ENCODE data around the gene SLC16A11.

SLC16A11 gene

DNA sequence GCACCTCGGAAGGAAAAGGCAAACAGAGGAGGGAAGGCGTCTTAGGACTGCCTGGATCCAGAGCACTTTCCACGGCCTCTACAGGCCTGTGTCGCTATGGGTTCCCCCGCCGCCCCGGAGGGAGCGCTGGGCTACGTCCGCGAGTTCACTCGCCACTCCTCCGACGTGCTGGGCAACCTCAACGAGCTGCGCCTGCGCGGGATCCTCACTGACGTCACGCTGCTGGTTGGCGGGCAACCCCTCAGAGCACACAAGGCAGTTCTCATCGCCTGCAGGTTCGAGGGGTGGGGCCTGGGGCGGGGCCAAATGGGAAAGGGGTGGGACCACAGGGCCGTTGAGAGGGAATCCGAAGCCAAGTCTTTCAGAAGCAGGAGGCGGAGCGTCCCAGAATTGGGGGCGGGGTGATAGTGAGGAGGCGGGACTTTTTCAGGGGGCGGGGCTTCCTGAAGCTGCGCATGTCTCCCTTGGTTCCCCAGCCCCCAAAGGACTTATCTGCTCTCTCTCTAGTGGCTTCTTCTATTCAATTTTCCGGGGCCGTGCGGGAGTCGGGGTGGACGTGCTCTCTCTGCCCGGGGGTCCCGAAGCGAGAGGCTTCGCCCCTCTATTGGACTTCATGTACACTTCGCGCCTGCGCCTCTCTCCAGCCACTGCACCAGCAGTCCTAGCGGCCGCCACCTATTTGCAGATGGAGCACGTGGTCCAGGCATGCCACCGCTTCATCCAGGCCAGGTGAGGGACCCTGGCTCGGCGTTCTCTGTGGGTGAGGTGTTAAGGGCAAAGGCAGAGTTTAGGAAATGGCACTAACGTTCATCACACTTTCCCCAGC lies 20.1 kb downstream of the SLC16A11 start:
- DNase-seq = peak; percentile 77 to 92 (median 81)

DNA sequence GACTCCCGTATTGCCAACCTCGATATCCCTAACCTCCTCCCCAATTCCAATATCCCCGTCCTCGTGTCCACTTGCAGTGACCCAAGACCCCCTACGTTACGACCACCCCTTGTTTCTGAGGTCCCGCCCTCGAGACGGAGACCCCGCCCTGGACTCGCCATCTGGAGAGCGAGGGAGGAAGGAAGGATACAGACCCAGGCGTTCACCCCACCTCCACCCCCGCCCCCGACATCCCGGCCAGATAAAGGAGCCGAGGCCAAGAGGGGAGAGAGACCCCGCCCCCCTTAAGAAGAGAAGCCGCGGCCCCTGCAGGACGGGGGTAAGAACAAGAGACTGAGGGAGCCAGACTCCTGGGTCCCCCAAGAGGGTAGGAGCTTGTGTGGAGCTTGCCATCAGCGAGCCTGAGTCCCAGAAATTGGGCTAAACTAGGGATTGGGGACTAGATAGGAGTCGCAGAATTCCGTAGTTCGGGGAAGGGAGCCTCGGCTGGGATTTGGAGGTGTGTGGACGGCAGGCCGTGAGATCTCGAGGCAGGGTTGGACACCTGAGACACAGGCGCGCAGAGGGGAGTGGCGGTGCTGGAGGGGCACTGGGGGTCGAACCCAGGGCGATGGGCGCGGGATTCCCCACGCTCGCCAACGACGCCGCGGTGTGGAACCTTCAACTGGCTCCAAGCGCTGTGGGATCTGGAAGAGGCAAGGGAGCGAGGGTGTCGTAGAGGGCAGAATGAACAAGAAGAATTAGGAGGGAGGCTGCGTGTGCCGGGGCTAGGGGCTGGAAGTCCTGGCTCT lies 20.9 kb downstream of the SLC16A11 start, which contains the start of gene BCL6B:
Gene BCL6B, plus strand, starts transcription at position 270 of the 791 bp plus-strand sequence. CDS start 622 bp downstream, outside the sequence.
- DNase-seq = no peak

DNA sequence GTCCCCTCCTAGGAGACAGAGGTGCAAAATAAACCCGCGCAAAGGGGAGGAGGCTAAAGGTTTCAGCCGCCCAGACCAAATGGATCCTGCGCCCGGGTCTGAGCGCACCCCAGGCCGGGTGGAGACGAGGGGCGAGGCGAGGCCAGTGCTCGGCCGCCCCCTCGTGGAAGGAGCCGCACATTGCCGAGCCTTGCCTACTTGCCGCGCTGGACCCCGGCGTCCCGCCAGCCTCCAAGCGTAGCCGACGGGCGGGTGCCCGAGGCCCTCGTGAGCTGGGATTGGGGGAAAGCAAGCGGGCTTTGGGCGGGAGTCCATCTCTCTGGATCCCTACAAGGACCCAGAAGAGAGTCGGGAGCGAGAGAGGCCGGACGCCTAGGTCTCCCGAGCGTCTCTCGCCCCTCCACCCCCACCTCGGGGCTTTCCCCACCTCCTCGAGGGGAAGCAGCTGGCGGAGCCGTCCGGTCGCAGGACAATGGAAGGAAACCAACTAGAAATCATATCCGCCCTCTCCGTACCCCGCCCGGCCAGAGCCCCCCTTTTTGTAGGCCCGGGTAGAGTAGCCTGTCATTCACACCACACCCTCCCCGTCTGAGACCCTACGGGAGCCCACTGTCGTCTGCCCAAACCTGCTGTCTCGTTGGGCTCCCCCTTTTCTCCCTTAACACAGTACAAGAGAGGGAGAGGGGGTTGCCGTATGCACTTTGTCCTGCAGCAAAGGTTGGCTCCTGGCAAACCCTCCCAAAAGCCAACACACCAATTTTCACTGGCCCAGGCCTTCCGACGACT lies 21.7 kb downstream of the SLC16A11 start:
- DNase-seq = peak; percentile 56 to 75 (median 62)

DNA sequence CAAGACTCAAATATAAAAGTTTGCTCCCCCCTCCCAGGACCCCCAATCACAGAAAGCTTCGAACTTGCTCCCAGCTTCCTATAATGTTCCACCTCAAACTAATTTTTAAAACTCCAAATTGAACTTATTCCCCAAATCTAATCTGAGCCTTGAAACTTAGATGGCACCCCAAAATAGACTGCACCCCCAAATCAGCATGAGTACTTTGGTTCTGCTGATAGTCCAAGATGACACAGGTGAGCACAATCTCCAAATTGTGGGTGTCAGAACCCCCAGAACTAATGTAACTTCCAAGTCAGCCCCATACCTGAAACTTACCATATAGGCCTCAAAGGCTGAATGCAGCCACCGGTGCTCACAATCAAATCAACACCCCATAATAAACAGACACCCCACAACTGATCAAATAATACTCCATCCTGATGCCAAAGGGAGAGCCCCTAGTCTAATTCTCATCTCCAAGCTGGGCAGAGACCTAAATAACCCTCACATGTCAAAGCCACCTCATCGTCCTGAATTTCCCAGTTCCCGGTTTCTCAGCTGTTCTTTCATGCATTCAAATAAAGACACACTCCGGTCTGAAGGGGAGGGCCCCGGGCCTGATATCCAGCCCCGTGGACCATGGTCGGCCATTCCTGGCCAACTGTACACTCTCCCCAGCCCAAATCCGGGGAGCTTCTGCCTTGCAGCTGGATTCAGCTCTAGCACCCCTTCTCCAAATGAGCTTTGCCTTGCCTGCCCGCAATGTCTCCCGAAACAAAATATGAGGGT lies 22.8 kb downstream of the SLC16A11 start:
- DNase-seq = no peak

DNA sequence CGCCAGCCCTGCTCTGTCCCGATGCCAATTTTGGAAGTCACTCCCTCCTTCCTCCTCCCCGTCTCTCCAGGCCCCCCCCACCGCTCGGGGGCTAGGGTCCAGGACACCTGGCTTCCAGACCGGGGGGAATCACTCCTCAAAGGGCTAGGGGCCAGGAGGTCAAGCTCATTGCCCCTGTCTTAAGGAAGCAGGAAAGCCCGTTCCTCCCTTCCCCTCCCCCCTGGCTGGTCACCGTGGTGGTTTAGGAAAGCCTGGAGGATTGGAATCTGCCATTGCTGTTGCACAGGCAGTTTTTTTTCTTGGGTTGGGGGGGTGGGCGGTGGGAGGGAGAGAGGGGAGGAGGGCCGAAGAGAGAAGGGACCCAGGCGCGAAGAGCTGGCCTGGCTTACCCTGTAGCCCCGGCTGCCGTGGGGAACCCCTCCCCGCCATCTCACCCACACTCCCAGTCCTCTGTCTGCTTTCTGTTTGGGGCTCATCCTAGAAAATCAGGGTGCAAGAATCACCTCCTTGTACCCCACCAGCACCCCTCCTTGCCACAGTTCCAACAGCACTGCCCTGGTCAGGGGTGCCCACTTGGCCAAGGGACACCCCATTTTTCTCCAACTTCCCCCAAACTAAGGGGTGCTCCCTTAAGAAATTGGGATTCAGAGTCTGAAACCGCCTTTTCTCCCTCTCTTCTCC lies 23.9 kb downstream of the SLC16A11 start:
- DNase-seq = no peak

DNA sequence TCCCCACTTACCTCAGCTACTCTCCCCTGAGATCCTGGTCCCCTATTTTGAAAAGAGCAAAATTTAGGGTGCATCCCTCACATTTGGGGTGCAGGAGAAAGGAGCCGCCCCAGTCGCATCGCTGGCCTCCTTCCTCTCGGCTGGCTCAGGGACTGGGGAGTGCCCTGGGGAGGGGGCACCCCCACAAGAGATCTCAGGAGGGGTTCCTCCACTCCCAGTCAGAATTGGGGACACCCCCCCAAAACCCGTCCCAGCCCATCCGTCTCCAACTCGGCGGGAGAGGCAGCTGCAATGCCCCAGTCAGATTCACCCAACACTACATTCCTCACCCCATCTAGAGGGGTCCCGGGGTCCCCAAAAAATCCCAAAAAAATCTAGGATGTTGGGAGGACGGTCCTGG lies 24.5 kb downstream of the SLC16A11 start:
- DNase-seq = no peak

DNA sequence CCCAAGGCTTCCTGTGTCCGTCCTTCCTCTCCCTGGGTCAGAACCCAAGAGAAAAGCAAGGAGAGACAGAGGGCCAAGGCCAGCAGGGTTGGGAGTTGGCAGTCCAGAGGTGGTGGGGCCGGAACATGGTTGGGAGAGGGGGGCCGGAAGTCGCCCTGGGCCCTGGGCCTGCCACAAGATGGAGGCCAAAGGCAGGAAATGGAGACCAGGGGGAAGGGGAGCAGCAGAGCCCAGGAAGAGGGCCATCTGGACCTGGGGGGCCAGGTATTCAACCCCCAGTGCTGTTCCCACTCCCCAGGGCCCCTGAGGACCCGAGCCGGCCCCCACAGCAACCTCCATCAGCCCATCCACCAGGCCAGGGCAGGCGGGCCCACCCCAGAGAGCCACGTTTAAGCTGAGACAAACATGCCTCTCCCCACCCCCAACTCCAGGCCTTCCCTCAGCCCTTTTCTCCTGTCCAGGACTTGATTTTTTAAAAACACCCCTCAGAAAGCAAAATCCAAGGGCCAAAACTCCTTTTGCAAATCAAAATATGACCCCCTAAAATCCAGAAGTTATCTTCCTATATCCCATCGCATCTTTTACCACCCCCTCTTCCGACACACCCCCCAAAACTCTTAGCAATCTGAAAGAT lies 25.4 kb downstream of the SLC16A11 start:
- DNase-seq = no peak

DNA sequence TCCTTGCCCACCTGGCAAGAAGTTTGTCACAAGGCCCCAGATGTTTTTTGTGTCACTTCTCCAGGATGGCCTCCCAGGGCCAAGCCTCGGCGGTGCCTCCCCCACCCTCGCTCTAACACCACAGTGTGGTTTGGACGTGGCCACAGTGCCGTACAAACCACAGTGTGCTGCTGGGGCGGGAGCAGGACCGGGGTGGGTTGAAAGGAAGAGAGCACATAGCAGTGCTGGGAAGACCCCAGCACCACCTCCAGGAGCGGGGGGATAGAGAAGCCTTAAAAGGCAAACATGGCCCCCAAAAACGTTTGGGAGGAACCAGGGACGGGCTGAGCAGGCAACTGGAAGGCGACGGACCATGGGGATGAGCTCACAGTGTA lies 26.1 kb downstream of the SLC16A11 start:
- no peak for DNase-seq

DNA sequence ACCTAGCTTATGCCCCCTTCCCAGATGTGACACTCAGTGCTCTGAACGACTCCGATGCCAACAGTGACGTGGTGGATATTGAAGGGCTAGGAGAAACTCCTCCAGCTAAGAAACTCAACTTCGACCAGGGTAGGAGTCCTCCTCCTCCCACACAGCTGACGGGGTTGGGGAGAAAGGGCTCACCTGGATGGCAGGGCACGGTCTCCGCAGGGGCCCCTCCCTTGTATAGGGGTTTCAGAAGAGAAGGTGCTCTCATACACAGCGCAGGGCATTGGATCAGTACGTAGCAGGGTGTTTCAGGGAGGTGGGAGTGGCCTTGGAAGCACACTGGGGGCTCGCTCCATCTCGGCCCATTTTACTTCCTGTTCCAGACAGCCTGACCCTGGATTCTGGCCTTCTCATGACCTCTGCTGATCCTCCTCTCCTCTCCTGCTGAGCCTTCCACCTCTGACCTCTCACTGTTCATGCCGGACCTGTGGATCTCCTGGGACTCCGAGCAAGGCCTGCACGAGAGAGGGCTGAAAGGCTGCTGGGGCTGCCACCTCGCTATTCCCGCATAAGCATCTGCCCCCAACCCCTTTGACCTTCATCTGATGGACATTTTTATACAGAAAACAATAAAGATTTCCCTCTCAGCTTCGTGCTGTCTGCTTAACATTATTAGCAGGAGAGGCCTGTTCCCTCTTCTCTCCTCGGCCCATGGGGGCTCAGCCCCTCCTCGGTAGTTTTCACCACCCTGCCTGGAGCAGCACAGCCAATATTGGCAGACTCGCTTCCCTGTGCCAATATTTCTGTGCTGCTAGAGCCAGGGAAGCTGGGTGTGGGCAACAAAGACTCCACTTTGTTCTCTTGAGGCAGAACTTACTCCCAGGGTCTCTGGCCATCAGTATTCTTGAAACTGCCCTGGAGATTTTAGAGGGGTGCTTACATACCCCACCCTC lies 26.7 kb downstream of the SLC16A11 start:
- DNase-seq = no peak

DNA sequence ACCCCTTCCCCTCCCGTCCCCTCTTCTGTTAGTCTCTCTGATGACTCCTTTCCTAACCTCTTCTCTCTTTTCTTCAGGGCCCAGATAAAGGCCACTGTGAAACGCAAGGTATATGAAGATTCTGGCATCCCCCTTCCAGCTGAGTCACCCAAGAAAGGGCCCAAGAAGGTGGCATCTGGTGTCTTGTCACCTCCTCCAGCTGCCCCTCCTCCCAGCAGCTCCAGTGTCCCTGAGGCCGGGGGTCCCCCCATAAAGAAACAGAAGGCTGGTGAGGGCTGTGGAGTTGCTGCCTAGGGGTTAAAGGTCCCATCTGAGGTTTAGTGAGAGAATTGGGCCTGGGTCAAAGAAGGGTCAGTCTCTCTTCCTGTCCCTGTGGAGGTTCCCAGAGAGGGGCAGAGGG lies 27.5 kb downstream of the SLC16A11 start:
- no peak for DNase-seq

DNA sequence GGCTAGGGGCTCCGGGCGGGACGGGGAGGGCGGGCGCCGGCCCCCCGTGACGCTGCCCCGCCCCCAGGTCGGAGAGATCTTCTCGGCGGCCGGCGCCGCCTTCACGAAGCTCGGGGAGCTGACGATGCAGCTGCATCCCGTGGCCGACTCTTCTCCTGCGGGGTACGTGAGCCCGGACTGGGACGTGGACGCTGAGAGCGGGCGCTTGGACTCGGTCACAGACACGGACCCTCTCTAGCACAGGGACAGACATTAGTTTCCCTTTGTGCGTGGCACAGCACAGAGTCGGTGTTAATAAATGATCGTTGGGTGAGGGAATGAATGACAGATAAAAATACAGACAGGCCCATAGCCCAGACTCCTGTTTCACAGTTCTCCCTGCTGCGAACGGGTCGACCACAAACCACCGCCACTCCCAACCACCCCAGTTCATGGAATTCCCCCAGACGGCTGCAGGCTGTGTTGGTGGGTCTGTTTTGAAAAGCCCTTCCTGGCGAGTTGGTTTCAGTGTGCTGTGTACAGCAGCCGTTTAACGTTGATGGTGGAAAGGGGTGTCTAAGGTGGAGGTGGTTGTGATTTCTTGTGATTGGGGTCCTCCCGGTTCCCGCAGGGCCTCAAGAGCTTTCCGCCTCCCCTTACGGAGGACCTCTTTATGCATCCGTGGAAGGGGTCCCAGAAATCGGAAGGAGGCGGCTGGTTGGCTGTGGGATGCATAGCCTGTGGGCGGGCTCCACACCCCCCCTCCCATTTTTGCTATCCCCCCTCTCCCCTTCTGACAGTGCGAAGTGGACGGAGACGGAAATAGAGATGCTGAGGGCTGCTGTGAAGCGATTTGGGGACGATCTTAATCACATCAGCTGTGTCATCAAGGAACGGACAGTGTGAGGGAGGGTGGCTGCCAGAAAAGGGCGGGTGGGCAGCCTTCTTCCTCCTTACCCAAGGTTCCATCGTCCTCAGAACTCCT lies 28.6 kb downstream of the SLC16A11 start:
- peak in 3 of 4 experiments; percentile 35 to 37 (median 36) for DNase-seq

DNA sequence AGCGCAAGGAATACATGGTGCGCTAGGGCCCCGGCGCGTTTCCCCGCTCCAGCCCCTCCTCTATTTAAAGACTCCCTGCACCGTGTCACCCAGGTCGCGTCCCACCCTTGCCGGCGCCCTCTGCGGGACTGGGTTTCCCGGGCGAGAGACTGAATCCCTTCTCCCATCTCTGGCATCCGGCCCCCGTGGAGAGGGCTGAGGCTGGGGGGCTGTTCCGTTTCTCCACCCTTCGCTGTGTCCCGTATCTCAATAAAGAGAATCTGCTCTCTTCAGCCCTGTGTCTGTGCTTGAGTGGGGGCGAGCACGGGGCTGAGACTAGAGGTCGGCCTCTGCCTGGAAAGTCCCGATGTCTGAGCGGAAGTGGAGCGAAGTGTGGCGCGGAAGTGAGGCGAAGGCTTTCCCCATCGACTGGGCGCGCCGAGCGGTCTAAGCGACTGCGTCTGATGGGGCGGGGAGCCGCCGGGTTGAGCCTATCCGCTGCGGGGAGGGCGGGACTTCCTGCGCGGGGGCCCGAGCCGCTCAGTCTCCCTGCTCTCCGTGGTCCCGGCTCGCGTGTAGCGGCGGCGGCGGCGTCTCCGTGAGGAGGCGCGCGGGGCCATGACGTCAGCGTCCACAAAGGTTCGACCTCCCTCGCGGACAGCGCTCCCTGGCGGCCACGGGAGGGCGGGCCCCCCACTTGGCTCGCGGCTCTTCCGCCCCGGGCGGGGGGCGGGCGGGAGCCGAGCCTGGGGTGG lies 29.5 kb downstream of the SLC16A11 start:
- DNase-seq = peak; percentile 92 to 97 (median 95)

DNA sequence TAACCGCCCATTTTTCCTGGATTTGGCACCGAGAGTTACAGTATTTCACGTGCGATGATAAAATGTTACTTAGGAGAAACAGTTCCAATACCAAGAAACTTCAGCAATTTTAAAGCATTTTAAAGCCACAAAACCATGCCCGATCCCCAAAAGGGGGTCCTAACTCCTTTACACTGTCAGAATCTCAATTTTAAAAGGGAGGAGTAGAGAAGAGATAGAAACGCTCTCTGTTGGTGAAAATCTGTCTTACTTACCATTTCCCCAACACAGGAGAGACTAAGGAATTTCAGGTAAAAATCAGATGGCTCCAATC lies 32.0 kb downstream of the SLC16A11 start:
- DNase-seq = no peak

DNA sequence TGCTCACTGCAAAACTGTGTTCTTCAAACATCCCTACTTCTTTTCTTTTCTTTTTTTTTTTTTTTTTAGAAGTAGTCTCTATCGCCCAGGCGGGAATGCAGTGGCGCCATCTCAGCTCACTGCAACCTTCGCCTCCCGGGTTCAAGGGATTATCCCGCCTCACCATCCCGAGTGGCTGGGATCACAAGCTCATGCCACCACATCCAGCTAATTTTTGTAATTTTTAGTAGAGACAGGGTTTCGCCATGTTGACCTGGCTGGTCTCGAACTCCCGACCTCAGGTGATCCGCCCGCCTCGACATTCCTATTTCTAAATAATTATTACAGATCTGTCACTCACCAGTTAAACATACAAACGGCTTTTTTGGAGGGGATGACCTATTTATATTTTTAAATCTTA lies 32.5 kb downstream of the SLC16A11 start:
- DNase-seq = no peak

DNA sequence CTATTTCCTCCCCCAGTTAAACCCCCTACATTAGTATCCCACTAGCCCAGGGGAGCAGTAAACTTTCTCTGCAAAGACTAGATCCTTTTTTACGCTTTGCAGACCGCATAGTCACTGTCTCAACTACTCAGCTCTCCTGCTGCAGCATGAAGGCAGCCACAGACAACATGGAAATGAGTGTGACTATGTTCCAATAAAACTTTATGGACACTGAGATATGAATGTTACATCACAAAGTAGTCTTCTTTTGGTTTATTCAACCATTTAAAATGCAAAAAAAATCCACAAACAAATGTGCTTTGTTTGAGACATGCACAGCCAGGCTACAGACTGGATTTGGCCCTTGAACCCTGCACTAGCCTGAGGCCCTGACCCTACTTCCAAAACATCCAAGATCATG lies 33.4 kb downstream of the SLC16A11 start:
- DNase-seq = no peak

DNA sequence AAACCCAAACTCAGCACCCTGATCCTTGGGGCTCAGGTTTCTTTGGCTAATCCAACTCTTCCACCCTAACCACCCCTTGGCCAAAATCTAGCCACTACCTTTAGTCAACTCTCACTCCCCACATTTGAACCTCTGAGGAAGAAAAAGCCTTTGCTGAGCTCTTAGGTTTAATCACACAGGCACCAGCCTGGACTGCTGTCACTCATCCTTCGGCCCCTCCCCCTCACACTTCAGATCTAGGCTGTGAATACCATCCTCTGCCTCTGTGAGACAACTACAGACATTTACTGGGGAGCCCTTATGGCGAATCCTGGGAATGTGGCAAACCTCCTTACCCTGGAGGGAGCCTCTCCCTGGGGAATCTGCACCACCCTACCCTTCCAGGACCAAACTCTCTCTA lies 36.7 kb downstream of the SLC16A11 start:
- DNase-seq = no peak

DNA sequence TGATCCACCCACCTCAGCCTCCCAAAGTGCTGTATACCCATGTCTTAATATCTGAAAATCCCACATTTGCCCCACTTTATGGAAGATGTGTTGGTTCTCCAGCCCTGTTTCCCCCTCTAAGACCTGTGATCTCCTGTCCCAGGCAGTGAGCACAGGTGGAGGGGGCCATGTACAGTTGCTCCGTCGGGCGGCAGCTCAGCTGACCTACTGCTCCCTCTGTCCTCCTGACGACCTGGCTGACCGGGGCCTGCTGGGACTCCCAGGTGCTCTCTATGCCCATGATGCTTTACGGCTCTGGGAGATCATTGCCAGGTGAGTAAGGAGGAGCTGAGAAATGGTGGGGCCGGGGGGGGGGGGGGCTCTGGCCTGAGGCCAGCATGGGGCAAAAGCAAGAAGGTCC lies 38.2 kb downstream of the SLC16A11 start:
- no peak for DNase-seq
